Testis (tissue), 2 donors: ENCODE data around the gene LPIN1.

Experiments
- CTCF ChIP-seq, 3 experiments: fragments of 450-650 bp in 2 of 3; fragments of 200-600 bp in 1 of 3; sonication (generic) in 1 of 3; IDR thresholded peaks; one replicate each; pipeline ENCODE4 v1.5.1; 2016 to 2019; ENCODE audit warnings: antibody characterized with exemption in 3 of 3, mild to moderate bottlenecking in 2 of 3, moderate library complexity in 1 of 3
- POLR2A ChIP-seq: fragments of 450-650 bp; IDR thresholded peaks from one replicate; pipeline ENCODE4 v1.6.1; 2017; ENCODE audit warnings: antibody characterized with exemption, mild to moderate bottlenecking, moderate library complexity

GRCh38 chr2:11773747-11774525 lies 27.5 kb downstream of the LPIN1 start:
- no peak for TF ChIP-seq CTCF (IDR thresholded peaks at IDR 0.05)
- no peak for TF ChIP-seq POLR2A
